Suprapubic skin (tissue), 4 donors: ENCODE results near the gene CACNA2D3. TPM values are rescaled to one million over a fixed set of nuclear protein-coding genes. Genes with fewer than 3 reads are reported as not detected.

Experiments used
- DNase-seq, 2 donors: peaks; one replicate each; pipeline ENCODE4 v3.0.0-alpha.2; 2019; ENCODE audit warnings: low spot score in 2 of 2
- H3K27ac ChIP-seq: fragments of 200-600 bp; sonication (generic); one replicate; pipeline ENCODE4 v1.5.1; 2019
- H3K27me3 ChIP-seq: fragments of 200-600 bp; sonication (generic); one replicate; pipeline ENCODE4 v1.5.1; 2019
- H3K36me3 ChIP-seq: fragments of 200-600 bp; sonication (generic); one replicate; pipeline ENCODE4 v1.5.1; 2019
- H3K4me1 ChIP-seq: fragments of 200-600 bp; sonication (generic); one replicate; pipeline ENCODE4 v1.5.1; 2019
- H3K4me3 ChIP-seq: fragments of 200-600 bp; sonication (generic); one replicate; pipeline ENCODE4 v1.5.1; 2019; ENCODE audit warnings: mild to moderate bottlenecking
- H3K9me3 ChIP-seq: fragments of 200-600 bp; sonication (generic); one replicate; pipeline ENCODE4 v1.5.1; 2019
- CTCF ChIP-seq, 2 donors: fragments of 200-600 bp in 1 of 2; fragments of 450-650 bp in 1 of 2; sonication (generic) in 1 of 2; IDR thresholded peaks; one replicate each; pipeline ENCODE4 v1.5.1; 2016 to 2019; ENCODE audit warnings: antibody characterized with exemption in 2 of 2, mild to moderate bottlenecking in 1 of 2, moderate library complexity in 1 of 2
- EP300 ChIP-seq: sonication (generic); formaldehyde crosslinking; IDR thresholded peaks from one replicate; pipeline ENCODE4 v1.6.1; 2017; ENCODE audit warnings: antibody characterized with exemption
- POLR2A ChIP-seq, 2 donors: fragments of 450-650 bp; IDR thresholded peaks; one replicate each; pipeline ENCODE4 v1.6.1; 2017; ENCODE audit warnings: antibody characterized with exemption in 2 of 2, mild to moderate bottlenecking in 2 of 2, moderate library complexity in 2 of 2
- POLR2AphosphoS5 ChIP-seq, 3 donors: sonication (generic); formaldehyde crosslinking; IDR thresholded peaks; one replicate each; pipeline ENCODE4 v1.6.1; 2017; ENCODE audit warnings: antibody characterized with exemption in 3 of 3
- WGBS: methylation state at CpG from one replicate; pipeline ENCODE4 v1.1.5; 2018; 5-methylcytosine and 5-hydroxymethylcytosine counted together
- total RNA-seq, 4 donors: library from RNA; depleted of rRNA; stranded (reverse); fragments of >200 nt; gene quantifications; one replicate each; pipeline ENCODE4 v1.1.0, GENCODE V29; 2016

CACNA2D3 gene
- total RNA-seq, 4 donors from 2014 or later: 0.42 to 2.8 (median 0.95) TPM

- DNase-seq: no peak
- peaks cover 3% of the 10 kb centered on the region for H3K4me1 ChIP-seq
- 64% methylated on average over 8 of the region's 8 CpGs for WGBS
Observed at GRCh38 chr3:54517424-54517823, 395.1 kb downstream of the CACNA2D3 start.

GRCh38 chr3:54518011-54518675, 395.8 kb downstream of the CACNA2D3 start:
- Histone ChIP-seq H3K4me1 (peaks cover 3% of the 10 kb centered on the region), H3K27me3 (no peaks in the 10 kb centered on the region), H3K36me3 (no peaks in the 10 kb centered on the region), H3K4me3 (no peak overlapping the region), H3K27ac (no peak overlapping the region), H3K9me3 (no peaks in the 10 kb centered on the region)
- TF ChIP-seq EP300 (no peak), CTCF (IDR thresholded peaks at IDR 0.05) (no peak), POLR2AphosphoS5 (IDR thresholded peaks at IDR 0.05) (no peak), POLR2A (IDR thresholded peaks at IDR 0.05) (no peak)
- no peak for DNase-seq
- 93% methylated on average over 8 of the region's 8 CpGs for WGBS

More at GRCh38 chr3:54517424-54517823, 395.1 kb downstream of the CACNA2D3 start:
- H3K9me3 ChIP-seq: no peaks in the 10 kb centered on the region
- H3K4me3 ChIP-seq: no peak overlapping the region
- H3K27me3 ChIP-seq: no peaks in the 10 kb centered on the region
- TF ChIP-seq POLR2AphosphoS5 (IDR thresholded peaks at IDR 0.05): no peak
- TF ChIP-seq EP300: no peak
- TF ChIP-seq POLR2A (IDR thresholded peaks at IDR 0.05): no peak
- no peak for TF ChIP-seq CTCF (IDR thresholded peaks at IDR 0.05)
- no peak overlapping the region for H3K27ac ChIP-seq
- H3K36me3 ChIP-seq: no peaks in the 10 kb centered on the region

GRCh38 chr3:54519493-54519892, 397.1 kb downstream of the CACNA2D3 start:
- WGBS: 61% methylated on average over 2 of the region's 2 CpGs
- no peaks in the 10 kb centered on the region for H3K36me3 ChIP-seq
- TF ChIP-seq CTCF (IDR thresholded peaks at IDR 0.05): no peak
- TF ChIP-seq POLR2A (IDR thresholded peaks at IDR 0.05): no peak
- no peak for TF ChIP-seq POLR2AphosphoS5 (IDR thresholded peaks at IDR 0.05)
- no peak for TF ChIP-seq EP300
- no peaks in the 10 kb centered on the region for H3K27me3 ChIP-seq
- no peak overlapping the region for H3K4me3 ChIP-seq
- H3K9me3 ChIP-seq: no peaks in the 10 kb centered on the region
- H3K4me1 ChIP-seq: peaks cover 3% of the 10 kb centered on the region
- no peak overlapping the region for H3K27ac ChIP-seq
- no peak for DNase-seq

- no peaks in the 10 kb centered on the region for H3K36me3 ChIP-seq
- no peak for TF ChIP-seq CTCF (IDR thresholded peaks at IDR 0.05)
- no peak for TF ChIP-seq EP300
- no peak for TF ChIP-seq POLR2A (IDR thresholded peaks at IDR 0.05)
- no peak for TF ChIP-seq POLR2AphosphoS5 (IDR thresholded peaks at IDR 0.05)
- H3K4me3 ChIP-seq: no peak overlapping the region
- H3K27me3 ChIP-seq: no peaks in the 10 kb centered on the region
- WGBS: 63% methylated on average over 2 of the region's 2 CpGs
- peaks cover 3% of the 10 kb centered on the region for H3K4me1 ChIP-seq
- H3K9me3 ChIP-seq: peaks cover 1% of the 10 kb centered on the region
- H3K27ac ChIP-seq: no peak overlapping the region
- DNase-seq: no peak
Observed at GRCh38 chr3:54520060-54520459, 397.7 kb downstream of the CACNA2D3 start.

- 82% methylated on average over 5 of the region's 5 CpGs for WGBS
- Histone ChIP-seq H3K27ac (peak overlapping the region; percentile 66), H3K4me1 (no peaks in the 10 kb centered on the region), H3K27me3 (no peaks in the 10 kb centered on the region), H3K9me3 (peaks cover 2% of the 10 kb centered on the region), H3K36me3 (no peaks in the 10 kb centered on the region), H3K4me3 (no peak overlapping the region)
- TF ChIP-seq EP300: no peak
- no peak for TF ChIP-seq POLR2A (IDR thresholded peaks at IDR 0.05)
- TF ChIP-seq CTCF (IDR thresholded peaks at IDR 0.05): no peak
- TF ChIP-seq POLR2AphosphoS5 (IDR thresholded peaks at IDR 0.05): no peak
- DNase-seq: no peak
Observed at GRCh38 chr3:54527521-54527920, 405.2 kb downstream of the CACNA2D3 start.
